ENCODE results near the gene ZNF844. TPM values are rescaled to one million over a fixed set of nuclear protein-coding genes. Genes with fewer than 3 reads are reported as not detected.
"Not testable (repeated sequence)": the region's sequence is repeated elsewhere in the genome, so short reads cannot be mapped to it uniquely, and the experiment has no call there.

Gene ZNF844
- total RNA-seq, 2 experiments from 2014 or later: 1.7 to 2.4 TPM

DNA sequence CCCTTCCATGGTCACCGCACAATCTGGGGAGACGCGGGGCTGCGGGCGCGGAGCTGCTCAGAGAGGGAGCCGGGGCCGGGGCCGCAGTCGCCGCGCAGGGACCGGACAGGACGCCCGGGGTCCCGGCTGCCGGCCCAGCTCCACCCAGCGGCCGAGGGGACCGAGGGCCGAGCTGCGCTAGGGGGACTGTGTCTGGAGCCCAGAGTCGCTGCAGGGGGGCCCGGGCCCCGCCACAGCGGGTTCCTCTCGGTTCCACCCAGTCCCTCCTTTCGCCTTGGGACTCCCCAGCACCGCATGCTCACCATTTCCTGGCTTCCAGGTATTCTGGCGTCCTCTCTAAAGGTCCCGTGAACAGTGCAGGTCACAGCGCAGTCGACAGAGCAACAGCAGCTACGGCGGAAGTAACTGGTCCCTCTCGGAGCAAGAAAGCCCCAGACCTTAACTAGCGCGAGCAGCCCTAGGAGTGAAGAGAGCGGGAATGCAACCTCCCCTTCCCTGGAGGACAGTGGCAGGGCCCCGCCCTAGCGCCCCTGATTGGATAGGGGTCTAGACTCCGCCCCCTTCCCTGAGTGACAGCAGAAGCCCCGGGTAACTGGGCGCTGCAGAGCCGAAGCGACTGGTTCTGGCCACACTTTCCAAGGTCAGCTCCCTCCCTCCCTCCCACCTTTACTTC, 11.9 kb upstream of the ZNF844 start, which contains the start of gene ZNF878:
ZNF878 (minus strand) TSS at position 465 of the 673 bp plus-strand sequence; CDS start at position 305, 160 bp downstream.
- ChIA-PET CTCF (interaction anchor here (0.7 to 2.4 kb wide), 9 partner anchors 12 to 255 kb away, joined by 3 to 9 read pairs (median 4); partner anchors contain the start of genes ZNF491 and ZNF844), POLR2A (interaction anchor here (0.6 to 1.3 kb wide), 3 partner anchors 64 to 310 kb away, joined by 3 to 4 read pairs (median 4); no protein-coding TSS in a partner anchor)
- DNase-seq (peak; percentile 76), ATAC-seq (peak; percentile 90)
- peaks cover 14% of the 10 kb centered on the region for H3K4me1 Mint-ChIP-seq (ENCODE audit: low read depth)
- H3K36me3 Mint-ChIP-seq (ENCODE audit: low read depth): peaks cover 13% of the 10 kb centered on the region
- peaks cover 11% of the 10 kb centered on the region for H3K27me3 Mint-ChIP-seq (ENCODE audit: low read depth)
- H3K4me3 Mint-ChIP-seq: peak within 1 kb of the TSS; percentile 80
- H3K27ac Mint-ChIP-seq: peak within 1 kb of the TSS; percentile 81
- peaks cover 15% of the 10 kb centered on the region for H3K9me3 Mint-ChIP-seq (ENCODE audit: insufficient read depth)

DNA sequence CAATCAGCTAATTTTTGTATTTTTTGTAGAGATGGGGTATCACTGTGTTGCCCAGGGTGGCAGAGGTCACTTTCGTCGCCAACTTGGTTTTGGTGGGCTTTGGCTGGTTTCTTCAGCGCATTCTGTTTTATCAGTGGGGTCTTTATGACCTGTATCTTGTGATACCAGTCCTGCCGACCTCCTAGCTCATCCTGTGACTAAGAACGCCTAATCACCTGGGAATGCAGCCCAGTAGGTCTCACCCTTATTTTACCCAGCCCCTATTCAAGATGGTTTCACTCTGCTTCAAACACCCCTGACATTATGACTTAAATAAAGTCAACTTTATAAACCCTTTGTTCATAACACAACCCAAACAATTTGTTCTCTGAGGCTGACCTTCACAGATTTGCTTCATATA, 8.7 kb upstream of the ZNF844 start:
- H3K27me3 Mint-ChIP-seq (ENCODE audit: low read depth): peaks cover 11% of the 10 kb centered on the region
- ATAC-seq: no peak
- no peak for DNase-seq
- no peak overlapping the region for H3K27ac Mint-ChIP-seq
- H3K9me3 Mint-ChIP-seq (ENCODE audit: insufficient read depth): peaks cover 5% of the 10 kb centered on the region
- H3K4me3 Mint-ChIP-seq: no peak overlapping the region
- peaks cover 6% of the 10 kb centered on the region for H3K36me3 Mint-ChIP-seq (ENCODE audit: low read depth)
- ChIA-PET POLR2A (no interaction called here), CTCF (interaction anchor here (1.0 to 2.4 kb wide), 3 partner anchors 92 to 132 kb away, joined by 4 to 9 read pairs (median 5); partner anchors contain the start of gene ZNF700)
- peaks cover 20% of the 10 kb centered on the region for H3K4me1 Mint-ChIP-seq (ENCODE audit: low read depth)

DNA sequence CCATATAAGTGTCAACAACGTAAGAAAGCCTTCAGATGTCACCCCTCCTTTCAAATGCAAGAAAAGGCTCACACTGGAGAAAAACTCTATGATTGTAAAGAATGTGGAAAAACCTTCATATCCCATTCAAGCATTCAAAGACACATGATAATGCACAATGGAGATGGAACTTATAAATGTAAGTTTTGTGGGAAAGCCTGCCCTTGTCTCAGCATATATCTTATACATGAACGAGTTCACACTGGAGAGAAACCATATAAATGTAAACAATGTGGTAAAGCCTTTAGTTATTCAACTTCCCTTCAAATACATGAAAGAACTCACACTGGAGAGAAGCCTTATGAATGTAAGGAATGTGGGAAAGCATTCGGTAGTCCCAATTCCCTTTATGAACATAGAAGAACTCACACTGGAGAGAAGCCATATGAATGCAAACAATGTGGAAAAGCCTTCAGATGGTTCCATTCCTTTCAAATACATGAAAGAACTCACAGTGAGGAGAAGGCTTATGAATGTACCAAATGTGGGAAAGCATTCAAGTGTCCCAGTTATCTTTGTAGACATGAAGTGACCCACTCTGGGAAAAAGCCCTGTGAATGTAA, 11.1 kb downstream of the ZNF844 start:
- ChIA-PET CTCF (no interaction called here), POLR2A (no interaction called here)
- Mint-ChIP-seq H3K4me1 (ENCODE audit: low read depth) (no peaks in the 10 kb centered on the region), H3K9me3 (ENCODE audit: insufficient read depth) (peaks cover 43% of the 10 kb centered on the region), H3K27ac (no peak overlapping the region), H3K36me3 (ENCODE audit: low read depth) (peaks cover 37% of the 10 kb centered on the region), H3K27me3 (ENCODE audit: low read depth) (no peaks in the 10 kb centered on the region), H3K4me3 (no peak overlapping the region)
- DNase-seq (no peak), ATAC-seq (no peak)

DNA sequence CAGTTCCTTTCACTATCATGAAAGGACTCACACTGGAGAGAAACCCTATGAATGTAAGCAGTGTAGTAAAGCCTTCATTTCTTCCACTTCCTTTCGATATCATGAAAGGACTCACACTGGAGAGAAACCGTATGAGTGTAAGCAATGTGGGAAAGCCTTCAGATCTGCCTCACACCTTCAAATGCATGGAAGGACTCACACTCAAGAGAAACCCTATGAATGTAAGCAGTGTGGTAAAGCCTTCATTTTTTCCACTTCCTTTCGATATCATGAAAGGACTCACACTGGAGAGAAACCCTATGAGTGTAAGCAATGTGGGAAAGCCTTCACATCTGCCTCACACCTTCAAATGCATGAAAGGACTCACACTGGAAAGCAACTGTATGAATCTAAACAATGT, 11.8 kb downstream of the ZNF844 start:
- H3K4me3 Mint-ChIP-seq; CTCF ChIA-PET; H3K27ac Mint-ChIP-seq; DNase-seq; POLR2A ChIA-PET; ATAC-seq; H3K4me1 Mint-ChIP-seq (ENCODE audit: low read depth); H3K27me3 Mint-ChIP-seq (ENCODE audit: low read depth): not testable (repeated sequence)
- Mint-ChIP-seq H3K9me3 (ENCODE audit: insufficient read depth) (peaks cover 42% of the 10 kb centered on the region), H3K36me3 (ENCODE audit: low read depth) (peaks cover 35% of the 10 kb centered on the region)

DNA sequence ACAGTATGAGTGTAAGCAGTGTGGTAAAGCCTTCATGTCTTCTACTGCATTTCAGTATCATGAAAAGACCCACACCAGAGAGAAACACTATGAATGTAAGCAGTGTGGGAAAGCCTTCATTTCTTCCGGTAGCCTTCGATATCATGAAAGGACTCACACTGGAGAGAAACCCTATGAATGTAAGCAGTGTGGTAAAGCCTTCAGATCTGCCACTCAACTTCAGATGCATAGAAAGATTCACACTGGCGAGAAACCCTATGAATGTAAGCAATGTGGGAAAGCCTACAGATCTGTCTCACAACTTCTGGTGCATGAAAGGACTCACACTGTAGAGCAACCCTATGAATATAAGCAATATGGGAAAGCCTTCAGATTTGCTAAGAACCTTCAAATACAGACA, 12.8 kb downstream of the ZNF844 start:
- no peak for DNase-seq
- ChIA-PET POLR2A (no interaction called here), CTCF (no interaction called here)
- H3K27me3 Mint-ChIP-seq (ENCODE audit: low read depth): no peaks in the 10 kb centered on the region
- H3K4me3 Mint-ChIP-seq: no peak overlapping the region
- H3K4me1 Mint-ChIP-seq (ENCODE audit: low read depth): no peaks in the 10 kb centered on the region
- ATAC-seq: no peak
- no peak overlapping the region for H3K27ac Mint-ChIP-seq
- peaks cover 35% of the 10 kb centered on the region for H3K36me3 Mint-ChIP-seq (ENCODE audit: low read depth)
- peaks cover 42% of the 10 kb centered on the region for H3K9me3 Mint-ChIP-seq (ENCODE audit: insufficient read depth)

DNA sequence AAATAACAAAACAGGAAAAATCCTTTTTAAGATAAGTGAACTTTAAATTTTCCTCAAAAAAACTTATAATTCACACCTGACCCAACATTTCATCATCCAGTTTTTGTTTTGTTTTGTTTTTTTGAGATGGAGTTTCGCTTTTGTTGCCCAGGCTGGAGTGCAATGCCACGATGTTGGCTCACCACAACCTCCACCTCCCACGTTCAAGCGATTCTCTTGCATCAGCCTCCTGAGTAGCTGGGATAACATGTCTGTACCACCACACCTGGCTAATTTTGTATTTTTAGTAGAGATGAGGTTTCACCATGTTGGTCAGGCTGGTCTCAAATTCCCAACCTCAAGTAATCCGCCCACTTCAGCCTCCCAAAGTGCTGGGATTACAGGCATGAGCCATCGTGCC, 18.8 kb downstream of the ZNF844 start:
- CTCF ChIA-PET; DNase-seq; H3K36me3 Mint-ChIP-seq (ENCODE audit: low read depth); H3K27ac Mint-ChIP-seq; H3K27me3 Mint-ChIP-seq (ENCODE audit: low read depth); H3K4me1 Mint-ChIP-seq (ENCODE audit: low read depth); H3K4me3 Mint-ChIP-seq; ATAC-seq: not testable (repeated sequence)
- H3K9me3 Mint-ChIP-seq (ENCODE audit: insufficient read depth): peaks cover 21% of the 10 kb centered on the region
- POLR2A ChIA-PET: interaction anchor here (0.6 kb wide), 1 partner anchor 346 kb away, joined by 3 read pairs; no protein-coding TSS in a partner anchor

DNA sequence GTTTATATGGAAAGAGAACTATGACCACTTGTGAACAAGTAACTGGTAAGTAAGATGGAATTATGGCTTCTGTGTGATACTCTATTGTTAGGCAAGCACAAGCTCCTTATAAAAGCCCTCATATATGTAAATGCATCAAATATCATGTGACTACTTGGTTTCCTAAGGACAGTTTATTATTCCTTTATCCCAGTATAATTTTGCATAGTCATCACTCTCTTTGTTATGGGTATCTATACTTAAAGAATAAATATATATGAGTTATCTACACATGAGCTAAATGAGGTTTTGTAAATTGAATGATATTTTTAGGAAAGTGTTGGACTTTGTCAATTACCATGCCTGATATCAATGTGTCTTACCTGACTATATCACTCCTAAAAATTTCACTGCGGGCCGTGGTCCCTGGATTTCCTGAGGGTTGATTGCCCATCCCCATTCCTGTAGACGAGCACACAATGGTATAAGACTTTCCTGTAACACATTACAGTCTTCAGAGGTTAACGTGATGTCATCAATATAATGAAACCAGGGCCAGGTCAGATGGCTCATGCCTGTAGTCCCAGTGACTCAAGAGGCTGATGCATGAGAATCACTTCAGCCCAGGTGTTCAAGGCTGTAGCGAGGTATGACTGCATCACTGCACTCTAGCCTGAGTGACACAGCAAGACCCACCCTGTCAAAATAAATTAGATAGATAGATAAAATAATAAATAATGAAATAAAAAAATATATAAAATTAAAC, 20.7 kb downstream of the ZNF844 start:
- Mint-ChIP-seq H3K36me3 (ENCODE audit: low read depth) (no peaks in the 10 kb centered on the region), H3K4me1 (ENCODE audit: low read depth) (no peaks in the 10 kb centered on the region), H3K4me3 (no peak overlapping the region), H3K27me3 (ENCODE audit: low read depth) (no peaks in the 10 kb centered on the region), H3K27ac (no peak overlapping the region), H3K9me3 (ENCODE audit: insufficient read depth) (peaks cover 17% of the 10 kb centered on the region)
- ChIA-PET CTCF (interaction anchor here (0.8 kb wide), 1 partner anchor 55 kb away, joined by 3 read pairs; no protein-coding TSS in a partner anchor), POLR2A (interaction anchor here (1.0 kb wide), 1 partner anchor 27 kb away, joined by 3 read pairs; no protein-coding TSS in a partner anchor)
- no peak for ATAC-seq
- no peak for DNase-seq

DNA sequence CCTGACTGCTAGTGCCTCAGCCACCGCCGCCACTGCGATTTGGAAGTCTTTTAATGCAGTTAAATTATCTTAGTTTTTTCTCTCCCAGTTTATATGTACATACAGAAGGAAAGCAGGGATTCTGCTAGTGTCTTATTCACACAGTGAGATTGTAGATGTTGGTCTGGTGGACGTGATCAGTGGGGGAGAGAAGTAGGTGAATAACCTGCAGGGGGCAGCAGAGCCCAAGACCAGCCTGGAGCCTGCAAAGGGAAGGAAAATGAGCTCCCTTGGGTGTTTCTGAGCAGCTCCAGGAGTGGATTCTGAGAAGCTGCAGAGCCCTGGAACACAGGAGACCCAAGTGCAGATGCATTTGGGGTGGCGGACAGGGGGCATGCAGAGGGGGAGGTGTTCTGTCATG, 26.3 kb downstream of the ZNF844 start:
- peaks cover 7% of the 10 kb centered on the region for H3K9me3 Mint-ChIP-seq (ENCODE audit: insufficient read depth)

DNA sequence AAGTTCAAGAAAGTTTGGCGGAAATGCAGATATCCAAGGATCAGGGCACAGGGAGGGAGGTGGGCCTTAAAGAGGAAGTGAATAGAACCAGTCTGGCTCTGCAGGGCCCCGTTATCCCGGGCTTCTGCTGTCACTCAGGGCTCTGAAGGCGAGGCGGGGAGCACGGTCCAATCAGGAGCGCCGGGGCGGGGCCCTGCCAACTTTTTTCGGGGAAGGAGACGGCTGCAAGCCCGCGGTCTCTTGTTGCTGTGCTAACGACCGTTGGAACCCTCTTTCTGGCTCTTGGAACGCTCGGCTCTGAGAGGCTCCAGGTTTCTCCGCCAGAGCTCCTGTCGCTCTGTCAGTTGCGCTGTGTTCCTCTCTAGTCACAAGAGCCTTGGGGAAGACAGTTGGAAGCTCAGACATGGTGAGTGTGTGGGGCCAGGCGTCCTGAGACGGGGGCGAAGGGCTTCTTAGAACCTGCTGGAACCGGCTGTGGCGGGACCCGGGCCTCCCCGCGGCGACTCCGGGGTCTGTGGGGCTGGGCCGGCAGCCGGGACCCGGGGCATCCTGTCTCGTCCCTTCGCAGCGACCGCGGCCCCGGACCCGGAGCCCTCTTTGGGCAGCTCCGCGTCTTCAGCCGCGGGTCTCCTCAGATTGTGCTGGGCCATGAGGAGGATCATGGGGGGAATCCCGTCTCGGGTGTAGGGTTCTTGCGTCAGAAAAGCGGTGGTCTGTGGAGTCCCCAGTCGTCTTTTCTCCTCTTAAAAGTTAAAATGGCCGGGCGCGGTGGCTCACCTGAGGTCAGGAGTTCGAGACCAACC, 27.7 kb downstream of the ZNF844 start:
- Mint-ChIP-seq H3K9me3 (ENCODE audit: insufficient read depth) (peaks cover 14% of the 10 kb centered on the region), H3K27me3 (ENCODE audit: low read depth) (no peaks in the 10 kb centered on the region), H3K4me3 (peak overlapping the region; percentile 84), H3K27ac (peak overlapping the region; percentile 88), H3K4me1 (ENCODE audit: low read depth) (peaks cover 17% of the 10 kb centered on the region), H3K36me3 (ENCODE audit: low read depth) (peaks cover 20% of the 10 kb centered on the region)
- peak; percentile 84 for DNase-seq
- peak; percentile 94 for ATAC-seq
- ChIA-PET CTCF (interaction anchor here (1.4 to 4.2 kb wide), 8 partner anchors 9 to 169 kb away, joined by 3 to 39 read pairs (median 16); partner anchors contain the start of genes ZNF20, ZNF625 and ZNF700), POLR2A (interaction anchor here (1.1 to 2.0 kb wide), 3 partner anchors 48 to 241 kb away, joined by 5 to 6 read pairs (median 6); partner anchors contain the start of genes ZNF20 and ZNF700)

More for the DNA sequence above, 26.3 kb downstream of the ZNF844 start:
- ATAC-seq: no peak
- DNase-seq: peak; percentile 81
- Mint-ChIP-seq H3K4me1 (ENCODE audit: low read depth) (peaks cover 17% of the 10 kb centered on the region), H3K27me3 (ENCODE audit: low read depth) (no peaks in the 10 kb centered on the region), H3K36me3 (ENCODE audit: low read depth) (peaks cover 13% of the 10 kb centered on the region), H3K4me3 (peak overlapping the region; percentile 37), H3K27ac (no peak overlapping the region)
- CTCF ChIA-PET: interaction anchor here (0.6 to 4.2 kb wide), 31 partner anchors 12 to 643 kb away, joined by 3 to 39 read pairs (median 4); partner anchors contain the start of genes TRIR, ZNF136, ZNF20 and ZNF442
- POLR2A ChIA-PET: interaction anchor here (0.5 to 2.0 kb wide), 2 partner anchors 46 to 50 kb away, joined by 3 to 6 read pairs; partner anchors contain the start of gene ZNF20

DNA sequence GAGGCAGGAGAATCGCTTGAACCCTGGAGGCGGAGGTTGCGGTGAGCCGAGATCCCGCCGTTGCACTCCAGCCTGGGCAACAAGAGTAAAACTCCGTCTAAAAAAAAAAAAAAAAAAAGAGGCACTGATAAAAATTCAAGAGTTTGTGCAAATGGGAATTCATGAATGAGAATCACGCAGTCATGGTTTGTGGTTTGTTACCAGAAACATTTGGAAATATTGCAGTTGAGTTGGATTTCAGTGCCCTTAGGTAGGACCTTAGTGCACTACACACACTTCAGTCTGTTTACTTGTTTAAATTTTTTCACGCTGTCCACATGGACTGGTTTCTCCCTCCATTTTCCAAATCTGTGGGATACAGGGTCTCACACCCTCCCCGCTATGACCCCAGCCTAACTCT, 28.4 kb downstream of the ZNF844 start:
- Mint-ChIP-seq H3K27me3 (ENCODE audit: low read depth) (no peaks in the 10 kb centered on the region), H3K9me3 (ENCODE audit: insufficient read depth) (peaks cover 16% of the 10 kb centered on the region), H3K36me3 (ENCODE audit: low read depth) (peaks cover 23% of the 10 kb centered on the region), H3K4me1 (ENCODE audit: low read depth) (peaks cover 17% of the 10 kb centered on the region), H3K4me3 (peak overlapping the region; percentile 84), H3K27ac (peak overlapping the region; percentile 77)
- no peak for DNase-seq
- POLR2A ChIA-PET: interaction anchor here (1.1 to 2.0 kb wide), 3 partner anchors 47 to 240 kb away, joined by 5 to 6 read pairs (median 6); partner anchors contain the start of genes ZNF20 and ZNF700
- no peak for ATAC-seq
- CTCF ChIA-PET: interaction anchor here (2.2 to 4.2 kb wide), 4 partner anchors 47 to 170 kb away, joined by 6 to 39 read pairs (median 20); partner anchors contain the start of genes ZNF20, ZNF625 and ZNF700

DNA sequence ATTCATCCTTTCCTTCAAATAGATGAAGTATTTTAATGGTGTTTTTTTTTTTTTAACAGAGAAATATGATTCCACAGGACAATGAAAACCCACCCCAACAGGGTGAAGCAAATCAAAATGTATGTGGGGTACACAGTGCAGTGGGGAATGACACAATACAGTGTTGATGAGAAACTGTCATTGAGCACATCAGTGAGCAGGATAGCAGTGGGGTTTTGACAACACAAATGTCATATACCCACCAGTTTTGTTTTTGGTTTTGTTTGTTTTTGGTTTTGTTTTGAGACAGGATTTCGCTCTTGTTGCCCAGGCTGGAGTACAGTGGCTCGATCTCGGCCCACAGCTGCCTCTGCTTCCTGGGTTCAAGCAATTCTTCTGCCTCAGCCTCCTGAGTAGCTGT, 29.2 kb downstream of the ZNF844 start:
- Mint-ChIP-seq H3K27ac (no peak overlapping the region), H3K27me3 (ENCODE audit: low read depth) (no peaks in the 10 kb centered on the region), H3K4me3 (peak overlapping the region; percentile 84), H3K9me3 (ENCODE audit: insufficient read depth) (peaks cover 22% of the 10 kb centered on the region), H3K36me3 (ENCODE audit: low read depth) (peaks cover 32% of the 10 kb centered on the region), H3K4me1 (ENCODE audit: low read depth) (peaks cover 17% of the 10 kb centered on the region)
- DNase-seq (no peak), ATAC-seq (no peak)
- POLR2A ChIA-PET: no interaction called here
- CTCF ChIA-PET: no interaction called here

Data from activated CD8-positive, alpha-beta T cell treated with anti-CD3 and anti-CD28 coated beads, Interleukin-2, amount 10 ng/mL, durations not matched to agents 7 days and 5 days (primary cell).